NCI-H2081 treated with DMSO at 0.1 percent for 48 hours (cell line): ENCODE data around the gene CCDC78.
A peak's percentile ranks its signal among the peaks of the same experiment; 100 is the strongest.
"Not testable (repeated sequence)": the region's sequence is repeated elsewhere in the genome, so short reads cannot be mapped to it uniquely, and the experiment has no call there.

ENCODE experiments used
- DNase-seq: peaks from one replicate; lab custom pipeline; 2025; lab: John Stamatoyannopoulos, UW

CCDC78 gene

GRCh38 chr16:760545-761343 lies 34.5 kb upstream of the CCDC78 start, which contains the start of gene MSLN:
Gene MSLN (plus strand): TSS chr16:760734. CDS start chr16:762681, 1,947 bp downstream.
- DNase-seq, result no peak

- no peak for DNase-seq
These were observed 33.8 kb upstream of the CCDC78 start for GRCh38 chr16:760065-760464.

GRCh38 chr16:759110-759910 lies 33.1 kb upstream of the CCDC78 start:
- DNase-seq, result no peak

GRCh38 chr16:756428-756827 lies 30.2 kb upstream of the CCDC78 start:
- no peak for DNase-seq

- DNase-seq, result no peak
These were observed 28.4 kb upstream of the CCDC78 start for GRCh38 chr16:754656-755055.

- not testable (repeated sequence) for DNase-seq
These were observed 27.9 kb upstream of the CCDC78 start for GRCh38 chr16:754121-754607.

GRCh38 chr16:752007-752312 lies 25.7 kb upstream of the CCDC78 start:
- DNase-seq, result no peak

GRCh38 chr16:751152-752006 lies 25.1 kb upstream of the CCDC78 start:
- DNase-seq, result no peak

GRCh38 chr16:750485-750884 lies 24.2 kb upstream of the CCDC78 start:
- no peak for DNase-seq

- no peak for DNase-seq
These were observed 22.8 kb upstream of the CCDC78 start for GRCh38 chr16:749010-749409.

GRCh38 chr16:747978-748746 lies 21.9 kb upstream of the CCDC78 start:
- DNase-seq, result no peak

- no peak for DNase-seq
These were observed 20.4 kb upstream of the CCDC78 start for GRCh38 chr16:746637-747036.

- no peak for DNase-seq
These were observed 19.5 kb upstream of the CCDC78 start for GRCh38 chr16:745739-746138.

- no peak for DNase-seq
These were observed 17.7 kb upstream of the CCDC78 start for GRCh38 chr16:743794-744500.

GRCh38 chr16:742894-743293 lies 16.7 kb upstream of the CCDC78 start:
- not testable (repeated sequence) for DNase-seq

GRCh38 chr16:741986-742629 lies 15.9 kb upstream of the CCDC78 start:
- no peak for DNase-seq

GRCh38 chr16:740764-741505 lies 14.7 kb upstream of the CCDC78 start, which contains the start of gene CIAO3:
Gene CIAO3 (minus strand): TSS chr16:740997. CDS start chr16:740985, 12 bp downstream.
- peak; percentile 47 for DNase-seq

- no peak for DNase-seq
These were observed 14.2 kb upstream of the CCDC78 start for GRCh38 chr16:740459-740763.

- no peak for DNase-seq
These were observed 13.6 kb upstream of the CCDC78 start for GRCh38 chr16:739560-740458.
